WI38 (cell line): ENCODE results near the gene LOXL4.

ENCODE experiments used
- H3K4me3 ChIP-seq: 2 replicates; pipeline ENCODE4 v1.5.1; 2011; ENCODE audit warnings: low read depth, mild to moderate bottlenecking, control low read depth, low read length
- CTCF ChIP-seq: IDR thresholded peaks from 2 replicates; pipeline ENCODE4 v1.5.1; 2012; ENCODE audit warnings: low read depth, mild to moderate bottlenecking, control low read depth, low read length

Gene LOXL4

GRCh38 chr10:98267894-98268693 is at the start of gene LOXL4:
LOXL4 (minus strand) TSS chr10:98268194; CDS start chr10:98263019, 5,175 bp downstream.
- peak within 1 kb of the TSS; percentile 56 for H3K4me3 ChIP-seq
- TF ChIP-seq CTCF: no peak

- no peak overlapping the region for H3K4me3 ChIP-seq
- no peak for TF ChIP-seq CTCF
Observed at GRCh38 chr10:98316661-98317060, 48.7 kb upstream of the LOXL4 start.

- no peak overlapping the region for H3K4me3 ChIP-seq
- no peak for TF ChIP-seq CTCF
Observed at GRCh38 chr10:98316170-98316569, 48.2 kb upstream of the LOXL4 start.

- no peak overlapping the region for H3K4me3 ChIP-seq
- TF ChIP-seq CTCF: no peak
Observed at GRCh38 chr10:98314532-98315284, 46.7 kb upstream of the LOXL4 start.

GRCh38 chr10:98313598-98313997 is 45.6 kb upstream of the LOXL4 start:
- no peak for TF ChIP-seq CTCF
- no peak overlapping the region for H3K4me3 ChIP-seq

- no peak for TF ChIP-seq CTCF
- no peak overlapping the region for H3K4me3 ChIP-seq
Observed at GRCh38 chr10:98312822-98313221, 44.8 kb upstream of the LOXL4 start.

GRCh38 chr10:98312349-98312748 is 44.4 kb upstream of the LOXL4 start:
- TF ChIP-seq CTCF: no peak
- H3K4me3 ChIP-seq: no peak overlapping the region
